ENCODE measurements around the gene SCG2.
"Not testable (repeated sequence)": the region's sequence is repeated elsewhere in the genome, so short reads cannot be mapped to it uniquely, and the experiment has no call there.

Gene SCG2

GRCh38 chr2:223612501-223612900 is 10.3 kb upstream of the SCG2 start:
- no peak for DNase-seq (ENCODE audit: low read depth)

DNA sequence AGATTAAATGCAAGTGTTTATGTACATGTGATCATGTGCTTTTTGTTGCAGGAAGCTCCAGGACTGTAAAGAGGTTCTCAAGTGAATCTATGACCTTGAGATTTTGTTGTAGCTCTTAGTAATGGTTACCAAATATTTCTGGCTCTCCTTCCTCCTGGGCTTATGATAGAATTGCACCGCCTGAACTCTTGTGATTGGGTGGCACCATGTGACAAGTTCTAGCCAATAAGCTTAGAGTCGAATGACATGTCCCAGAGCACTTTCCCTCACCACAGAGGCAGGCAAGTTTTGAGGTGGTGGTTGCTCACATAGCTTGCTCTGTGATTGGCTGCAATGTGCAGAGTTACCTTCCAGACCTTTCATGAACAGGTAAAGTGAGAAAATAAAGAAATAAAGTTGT is 8.9 kb upstream of the SCG2 start:
- DNase-seq (ENCODE audit: low read depth): no peak

DNA sequence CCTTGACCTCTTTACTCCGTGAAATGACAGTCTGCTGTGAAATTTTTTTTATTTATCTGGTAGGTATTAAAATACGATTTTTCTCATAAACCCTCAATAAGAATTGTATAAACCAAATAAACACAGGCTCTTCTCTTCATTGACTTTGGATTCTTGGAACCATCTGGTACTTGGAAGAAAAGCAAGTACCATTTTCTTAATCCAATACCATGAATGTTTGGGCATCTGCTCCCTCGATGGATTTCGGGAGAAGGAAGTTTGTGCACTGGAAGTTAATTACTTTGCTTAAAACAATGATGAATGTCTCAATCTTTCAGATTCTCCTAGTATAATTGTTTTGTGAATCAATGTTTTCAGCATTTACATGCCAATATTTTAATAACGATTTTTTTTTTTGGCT is 5.3 kb upstream of the SCG2 start:
- DNase-seq (ENCODE audit: low read depth): no peak

DNA sequence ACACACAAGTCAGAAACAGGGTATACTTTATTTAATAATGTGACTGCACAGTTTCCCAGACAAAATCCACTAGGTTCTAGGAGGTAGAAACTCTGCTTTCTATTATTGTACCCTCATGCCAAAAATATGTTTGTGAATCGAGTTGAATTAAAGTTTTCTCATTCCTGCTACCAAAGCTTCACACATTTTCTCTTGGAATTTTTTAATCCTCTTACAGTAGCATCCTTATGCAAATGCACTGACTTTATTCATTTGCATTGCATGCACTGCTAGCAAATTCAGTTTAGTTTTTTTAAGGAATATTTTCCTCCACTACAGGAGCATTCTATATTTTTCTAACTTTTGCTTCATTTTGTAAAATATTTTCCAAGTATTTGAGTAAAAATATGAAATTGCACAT is 4.8 kb upstream of the SCG2 start:
- no peak for DNase-seq (ENCODE audit: low read depth)

DNA sequence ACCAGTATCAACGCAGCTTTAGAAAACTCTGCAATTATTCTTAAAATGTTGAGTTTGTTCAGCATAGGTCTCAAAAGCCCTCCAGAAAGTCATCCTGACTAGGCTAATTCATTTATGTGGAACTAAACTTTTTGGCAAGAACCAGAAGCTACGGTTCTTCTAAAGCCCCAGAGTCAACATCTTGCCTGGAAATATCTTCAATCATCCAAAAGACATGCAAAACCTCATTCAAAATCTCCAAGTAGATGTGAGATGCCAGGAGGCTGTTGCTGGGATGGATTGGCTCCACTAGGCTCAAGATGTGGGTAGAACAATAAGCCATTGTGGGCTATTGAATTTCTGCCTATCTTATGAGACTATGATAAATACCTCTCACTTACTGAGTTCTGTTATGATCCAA is 2.1 kb upstream of the SCG2 start:
- no peak for DNase-seq (ENCODE audit: low read depth)

GRCh38 chr2:223602972-223603371 is 811 bp upstream of the SCG2 start:
- DNase-seq (ENCODE audit: low read depth): no peak

DNA sequence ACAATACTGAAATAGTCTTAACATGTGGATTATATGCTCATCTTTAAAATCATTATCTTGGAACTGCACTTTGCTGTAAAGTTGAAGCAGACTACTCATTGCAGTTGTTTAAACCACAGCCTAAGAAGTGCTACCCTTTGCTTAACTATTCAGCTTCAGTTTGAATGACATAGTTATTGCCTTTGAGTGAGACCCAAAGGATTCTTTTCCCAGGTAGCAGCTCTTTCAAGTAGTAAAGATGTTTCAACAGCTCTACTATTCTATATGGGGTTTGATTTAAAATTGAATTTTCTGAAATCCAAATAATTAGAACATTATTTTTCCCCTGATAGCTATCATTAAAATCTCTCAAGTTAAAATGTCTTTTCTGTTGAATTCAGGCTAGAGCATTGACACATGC is 1.1 kb downstream of the SCG2 start:
- no peak for DNase-seq (ENCODE audit: low read depth)

- no peak for DNase-seq (ENCODE audit: low read depth)
Observed at GRCh38 chr2:223599640-223600380, 2.4 kb downstream of the SCG2 start.

DNA sequence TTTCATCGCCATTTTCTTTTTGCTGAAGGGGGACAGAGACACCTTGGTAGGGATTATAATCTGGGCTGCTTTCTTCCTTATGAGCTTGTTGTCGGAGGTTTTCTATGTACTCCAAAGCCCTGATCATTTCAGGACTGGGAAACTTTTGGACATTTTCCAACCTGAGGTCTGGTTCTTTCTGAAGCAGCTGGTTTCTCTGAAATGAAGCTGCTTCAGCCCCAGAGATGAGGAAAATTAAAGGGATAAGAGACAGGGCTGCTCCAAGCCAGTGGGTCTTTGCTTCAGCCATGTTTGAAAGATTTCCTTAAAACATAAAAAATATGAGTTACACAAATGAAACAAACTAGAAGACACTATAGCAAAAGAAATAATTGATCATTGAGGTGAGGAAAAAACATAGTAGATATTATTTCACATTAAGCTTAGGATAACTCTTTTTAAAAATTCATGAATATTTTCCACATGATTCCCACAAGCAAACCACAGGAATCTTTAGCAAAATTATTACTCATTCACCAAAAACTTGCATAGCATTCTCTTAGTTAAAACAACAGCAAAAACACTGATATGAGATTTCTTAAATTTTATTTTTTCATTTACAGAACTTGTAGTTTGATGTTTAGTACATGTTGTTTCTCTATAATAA is 3.0 kb downstream of the SCG2 start:
- no peak for DNase-seq (ENCODE audit: low read depth)

DNA sequence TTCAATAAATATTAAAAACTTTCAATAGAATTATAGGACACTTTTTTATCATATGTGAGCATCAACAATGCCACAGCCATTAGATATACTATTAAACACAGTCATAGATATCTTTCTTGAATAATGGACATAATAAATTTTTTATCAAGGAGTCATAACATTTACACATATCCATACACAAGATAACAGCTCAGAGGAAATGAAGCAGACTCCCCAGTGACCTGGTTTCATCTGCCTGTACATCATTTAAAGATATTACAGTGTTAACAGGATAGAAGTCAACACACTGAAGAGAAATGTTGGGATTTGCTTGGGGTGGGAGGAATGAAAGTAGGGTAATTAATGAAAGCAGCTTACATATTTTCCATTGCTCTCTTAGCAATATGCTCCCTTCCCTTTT is 5.1 kb downstream of the SCG2 start:
- DNase-seq (ENCODE audit: low read depth): no peak

DNA sequence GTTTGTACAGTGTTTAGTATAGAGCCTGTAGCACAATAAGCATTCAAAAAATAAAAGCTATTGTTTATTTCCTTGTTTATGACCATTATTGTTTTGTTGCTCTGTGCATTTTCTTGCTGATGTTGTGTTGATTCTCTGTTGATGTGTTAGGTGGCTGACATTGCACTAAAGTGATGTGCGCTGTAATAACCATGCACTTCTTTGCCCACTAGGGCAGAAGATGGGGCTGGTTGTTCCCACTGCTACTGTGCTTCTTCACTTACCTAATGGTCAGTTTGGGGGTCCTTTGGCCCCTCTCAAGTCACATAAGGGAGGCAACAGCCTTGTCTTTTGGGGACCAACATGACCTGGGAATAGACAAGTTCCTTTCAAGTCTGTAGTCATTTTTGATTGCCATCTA is 6.0 kb downstream of the SCG2 start:
- DNase-seq (ENCODE audit: low read depth): no peak

GRCh38 chr2:223594831-223595230 is 7.3 kb downstream of the SCG2 start:
- no peak for DNase-seq (ENCODE audit: low read depth)

GRCh38 chr2:223594259-223594658 is 7.9 kb downstream of the SCG2 start:
- DNase-seq (ENCODE audit: low read depth): no peak

GRCh38 chr2:223592689-223593088 is 9.5 kb downstream of the SCG2 start:
- DNase-seq (ENCODE audit: low read depth): not testable (repeated sequence)

DNA sequence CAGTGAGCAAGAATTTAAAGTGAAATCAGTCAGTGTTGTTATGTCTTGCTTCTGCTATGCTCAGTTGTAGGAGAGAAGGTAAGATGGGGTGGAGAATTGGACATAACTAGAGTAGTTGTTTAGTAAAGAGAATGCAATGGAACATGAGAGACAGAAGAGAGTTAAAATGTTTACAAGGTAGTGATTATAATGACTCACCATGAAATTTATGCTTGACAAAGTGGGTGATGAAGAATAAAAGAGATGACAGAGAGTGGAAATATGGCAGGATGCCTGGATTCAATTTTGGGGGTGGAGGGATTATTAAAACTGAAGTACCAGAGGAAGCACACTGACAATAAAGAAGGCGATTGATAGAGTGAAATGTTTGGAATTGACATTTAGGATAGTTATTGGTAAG is 10.6 kb downstream of the SCG2 start:
- no peak for DNase-seq (ENCODE audit: low read depth)

GRCh38 chr2:223590964-223591363 is 11.2 kb downstream of the SCG2 start:
- no peak for DNase-seq (ENCODE audit: low read depth)

- DNase-seq (ENCODE audit: low read depth): no peak
Observed at GRCh38 chr2:223589901-223590300, 12.3 kb downstream of the SCG2 start.

DNA sequence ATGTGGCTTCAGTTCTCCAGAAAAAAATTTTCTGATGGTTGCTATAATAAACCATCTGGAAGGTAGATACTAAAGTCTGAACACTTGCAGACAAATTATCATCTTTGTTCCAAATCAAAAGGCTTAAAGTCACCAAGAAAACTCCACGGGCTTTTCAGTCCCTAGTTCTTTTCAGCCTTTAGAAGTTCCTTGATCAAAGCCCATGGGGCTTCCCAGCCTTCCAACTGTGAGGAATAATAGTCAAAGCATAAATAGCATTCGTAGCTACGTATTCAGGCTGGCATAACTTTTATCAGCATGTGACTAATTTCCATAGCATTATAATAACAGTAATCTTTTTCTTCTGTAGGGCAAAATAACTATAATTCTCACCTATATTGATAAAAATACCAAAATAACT is 13.9 kb downstream of the SCG2 start:
- no peak for DNase-seq (ENCODE audit: low read depth)

DNA sequence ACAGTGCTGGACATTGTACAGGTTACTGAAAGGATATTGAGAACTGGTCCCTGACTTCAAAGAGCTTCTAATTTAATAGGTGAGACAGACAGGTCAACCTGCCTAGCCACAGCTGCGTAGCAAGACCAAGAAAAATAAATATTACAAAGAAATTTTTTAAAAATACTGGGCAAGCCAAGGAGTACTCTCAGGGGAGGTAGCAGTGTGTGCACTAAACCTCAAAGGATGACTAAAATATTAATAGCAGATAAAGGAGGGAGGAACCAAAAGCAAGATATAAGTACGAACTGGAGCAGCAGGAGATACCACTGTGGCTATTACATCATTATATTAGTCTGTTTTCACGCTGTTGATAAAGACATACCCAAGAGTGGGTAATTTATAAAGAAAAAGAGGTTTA is 14.9 kb downstream of the SCG2 start:
- no peak for DNase-seq (ENCODE audit: low read depth)

DNA sequence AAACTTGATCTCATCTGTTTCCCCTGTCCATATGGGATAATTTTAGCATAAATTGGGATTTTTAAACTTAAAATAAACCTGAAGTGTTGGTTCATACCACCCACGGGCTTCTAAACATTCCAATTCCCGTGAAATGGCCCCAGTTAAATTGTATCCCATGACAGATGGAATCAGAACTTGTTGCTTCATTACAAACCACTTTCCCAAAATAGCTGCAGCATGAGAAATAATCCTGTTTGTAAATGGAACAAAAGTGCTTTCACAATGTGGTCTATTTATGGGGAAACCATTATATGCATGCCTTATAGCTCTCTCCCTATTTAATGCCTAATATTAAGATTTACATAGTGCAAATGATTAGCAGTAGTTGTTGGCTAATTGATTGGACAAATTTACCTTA is 15.9 kb downstream of the SCG2 start:
- DNase-seq (ENCODE audit: low read depth): no peak

GRCh38 chr2:223585666-223586065 is 16.5 kb downstream of the SCG2 start:
- no peak for DNase-seq (ENCODE audit: low read depth)

- DNase-seq (ENCODE audit: low read depth): no peak
Observed at GRCh38 chr2:223582001-223582400, 20.2 kb downstream of the SCG2 start.

DNA sequence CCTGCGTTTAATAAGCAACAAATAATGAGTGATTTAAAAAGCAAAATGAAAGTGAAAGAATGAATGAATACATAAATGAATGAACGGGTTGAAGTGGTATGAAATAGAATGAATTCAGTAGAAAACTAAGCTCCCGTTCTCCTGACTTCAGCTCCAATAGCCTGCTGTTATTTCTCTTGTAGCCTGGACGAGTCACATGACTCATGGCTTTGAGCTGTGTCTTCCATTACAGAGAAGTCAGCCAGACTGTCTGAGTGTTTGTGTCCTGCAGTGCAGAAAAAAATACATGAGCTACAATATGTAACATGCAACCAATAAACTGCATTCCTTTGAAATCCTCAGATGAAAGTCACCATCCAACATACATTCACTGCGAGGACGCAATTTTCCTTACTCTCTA is 21.2 kb downstream of the SCG2 start:
- no peak for DNase-seq (ENCODE audit: low read depth)

DNA sequence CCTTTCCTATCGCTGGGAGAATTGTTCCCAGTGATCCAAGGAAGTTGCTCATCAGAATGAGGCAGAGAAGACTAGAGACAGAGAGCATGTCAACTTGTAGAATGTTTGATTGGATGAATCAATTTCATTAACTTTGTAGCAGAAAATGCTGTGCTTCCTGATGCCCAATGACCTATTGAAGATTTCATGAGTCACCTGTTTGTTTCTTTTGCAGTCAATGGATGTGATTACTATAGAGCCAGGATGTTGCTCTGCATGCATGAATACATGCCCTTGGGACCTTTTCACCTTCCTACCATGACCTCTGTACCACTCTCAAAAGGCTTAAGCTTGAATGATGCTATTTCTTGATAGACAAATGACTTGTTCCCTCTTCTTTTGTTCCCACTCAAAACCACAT is 23.3 kb downstream of the SCG2 start:
- DNase-seq (ENCODE audit: low read depth): no peak

Measured in T-helper 22 cell (primary cell).